Panc1 (cell line): ENCODE results near the gene OR2V2.
"Not testable (repeated sequence)": the region's sequence is repeated elsewhere in the genome, so short reads cannot be mapped to it uniquely, and the experiment has no call there.

ENCODE experiments used
- POLR2AphosphoS5 ChIP-seq: IDR thresholded peaks from 2 replicates; pipeline ENCODE4 v1.6.1; 2012; ENCODE audit warnings: mild to moderate bottlenecking, low read depth, low read length, moderate library complexity
- SIN3A ChIP-seq: IDR thresholded peaks from 2 replicates; pipeline ENCODE4 v1.6.1; 2012; ENCODE audit warnings: low read depth, mild to moderate bottlenecking, low read length, moderate library complexity, borderline replicate concordance; ENCODE audit not compliant: insufficient read depth
- TF ChIP-seq, protein P1 (sequence below): fragments of 450-650 bp; IDR thresholded peaks from 2 replicates; pipeline ENCODE4 v1.5.1; 2017; ENCODE audit warnings: mild to moderate bottlenecking

DNA sequence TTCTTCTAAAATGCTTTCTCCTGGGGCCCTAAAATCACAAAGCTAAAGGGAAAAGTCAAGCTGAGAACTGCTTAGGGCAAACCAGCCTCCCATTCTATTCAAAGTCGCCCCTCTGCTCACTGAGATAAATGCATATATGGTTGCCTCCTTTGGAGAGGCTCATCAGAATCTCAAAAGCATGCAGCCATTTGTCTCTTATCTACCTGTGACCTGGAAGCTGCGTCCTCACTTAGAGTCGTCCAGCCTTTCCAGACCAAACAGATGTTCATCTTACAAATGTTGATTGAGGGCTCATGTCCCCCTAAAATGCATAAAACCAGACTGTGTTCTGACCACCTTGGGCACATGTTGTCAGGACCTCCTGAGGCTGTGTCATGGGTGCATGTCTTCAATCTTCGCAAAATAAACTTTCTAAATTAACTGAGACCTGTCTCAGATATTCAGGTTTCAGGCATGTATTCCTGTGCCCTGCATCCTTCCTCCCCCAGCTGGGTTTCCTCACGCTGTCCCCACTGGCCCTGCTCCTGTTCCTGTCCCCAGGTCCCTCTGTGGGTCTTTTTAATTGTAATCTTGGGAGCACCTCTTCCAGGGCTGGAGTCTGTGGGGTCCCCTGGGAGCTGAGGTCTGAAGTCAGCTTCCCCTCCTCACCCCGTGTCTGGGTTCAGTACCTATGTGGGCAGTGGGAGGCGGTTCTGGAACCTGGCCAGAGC, at the start of gene OR2V2:
- TF ChIP-seq, protein P1, sequence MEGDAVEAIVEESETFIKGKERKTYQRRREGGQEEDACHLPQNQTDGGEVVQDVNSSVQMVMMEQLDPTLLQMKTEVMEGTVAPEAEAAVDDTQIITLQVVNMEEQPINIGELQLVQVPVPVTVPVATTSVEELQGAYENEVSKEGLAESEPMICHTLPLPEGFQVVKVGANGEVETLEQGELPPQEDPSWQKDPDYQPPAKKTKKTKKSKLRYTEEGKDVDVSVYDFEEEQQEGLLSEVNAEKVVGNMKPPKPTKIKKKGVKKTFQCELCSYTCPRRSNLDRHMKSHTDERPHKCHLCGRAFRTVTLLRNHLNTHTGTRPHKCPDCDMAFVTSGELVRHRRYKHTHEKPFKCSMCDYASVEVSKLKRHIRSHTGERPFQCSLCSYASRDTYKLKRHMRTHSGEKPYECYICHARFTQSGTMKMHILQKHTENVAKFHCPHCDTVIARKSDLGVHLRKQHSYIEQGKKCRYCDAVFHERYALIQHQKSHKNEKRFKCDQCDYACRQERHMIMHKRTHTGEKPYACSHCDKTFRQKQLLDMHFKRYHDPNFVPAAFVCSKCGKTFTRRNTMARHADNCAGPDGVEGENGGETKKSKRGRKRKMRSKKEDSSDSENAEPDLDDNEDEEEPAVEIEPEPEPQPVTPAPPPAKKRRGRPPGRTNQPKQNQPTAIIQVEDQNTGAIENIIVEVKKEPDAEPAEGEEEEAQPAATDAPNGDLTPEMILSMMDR: not testable (repeated sequence)
- not testable (repeated sequence) for TF ChIP-seq SIN3A, POLR2AphosphoS5
